ENCODE data around the gene COMMD6. TPM values are rescaled to one million over a fixed set of nuclear protein-coding genes. Genes with fewer than 3 reads are reported as not detected.

Gene COMMD6
- total RNA-seq, 1 donor from 2014 or later = 140 TPM

DNA sequence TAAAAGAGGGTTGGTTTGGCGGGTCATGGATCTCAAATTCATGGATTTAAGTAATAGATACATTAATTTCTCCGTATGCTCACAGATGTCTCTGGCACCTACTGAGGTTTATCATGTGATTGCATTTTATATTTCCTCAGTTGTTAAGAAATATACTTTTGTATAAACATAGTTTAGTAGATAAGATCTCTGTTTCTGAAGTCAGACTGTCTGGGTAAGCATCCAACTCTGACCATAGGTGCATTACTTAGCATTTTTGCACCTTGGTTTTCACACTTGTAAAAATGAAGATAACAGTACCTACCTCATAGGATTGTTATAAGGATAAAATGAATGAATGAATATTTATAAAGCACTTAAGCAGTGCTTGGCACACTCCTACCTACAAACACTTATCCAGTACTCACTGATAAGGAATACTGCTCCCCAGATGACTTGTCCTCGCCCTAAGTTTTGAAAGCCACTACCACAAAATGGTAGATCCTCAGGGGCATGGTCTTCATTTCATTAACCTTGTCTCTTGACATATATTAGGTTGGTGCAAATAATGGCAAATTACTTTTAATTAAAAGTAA lies 26.5 kb downstream of the COMMD6 start:
- peaks cover 4% of the 10 kb centered on the region for H3K9me3 Mint-ChIP-seq (ENCODE audit: low read depth)
- H3K27me3 Mint-ChIP-seq (ENCODE audit: low read depth) = no peaks in the 10 kb centered on the region
- no peak overlapping the region for H3K27ac Mint-ChIP-seq (ENCODE audit: unreplicated experiment)
- H3K4me1 Mint-ChIP-seq (ENCODE audit: low read depth) = peaks cover 2% of the 10 kb centered on the region
- DNase-seq (ENCODE audit: low spot score) = no peak
- no peaks in the 10 kb centered on the region for H3K36me3 Mint-ChIP-seq (ENCODE audit: low read depth)
- no peak overlapping the region for H3K4me3 Mint-ChIP-seq (ENCODE audit: unreplicated experiment)
- TF ChIP-seq CTCF (IDR thresholded peaks at IDR 0.05) = no peak

DNA sequence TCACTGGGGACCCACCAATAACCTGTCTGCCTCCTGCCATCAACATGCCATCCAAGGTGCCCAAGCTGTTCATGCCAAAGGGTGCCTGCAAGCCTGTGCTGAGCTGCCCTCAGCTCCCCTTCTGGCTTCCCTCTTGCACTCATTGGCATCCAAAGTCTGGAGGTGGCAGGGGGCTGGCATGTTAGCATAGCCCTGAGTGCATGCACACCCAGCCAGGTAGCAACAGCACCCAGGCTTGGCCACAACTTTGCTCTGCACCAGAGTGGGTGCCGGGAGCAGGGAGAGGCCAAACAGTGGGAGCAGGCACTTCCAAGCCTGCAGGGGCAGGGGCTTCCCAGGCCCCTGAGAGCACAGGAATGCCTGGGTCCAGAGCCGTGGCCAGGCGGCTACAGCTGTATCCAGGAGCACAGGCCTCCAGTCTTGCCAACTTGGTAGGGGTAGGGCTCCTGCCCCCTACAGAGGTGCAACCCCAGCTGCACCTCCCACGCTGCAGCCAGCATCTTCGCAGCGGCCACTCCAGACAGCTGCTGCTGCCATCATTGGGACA lies 29.6 kb downstream of the COMMD6 start:
- no peak for TF ChIP-seq CTCF (IDR thresholded peaks at IDR 0.05)
- Mint-ChIP-seq H3K27ac (ENCODE audit: unreplicated experiment) (no peak overlapping the region), H3K36me3 (ENCODE audit: low read depth) (no peaks in the 10 kb centered on the region), H3K27me3 (ENCODE audit: low read depth) (no peaks in the 10 kb centered on the region), H3K4me1 (ENCODE audit: low read depth) (no peaks in the 10 kb centered on the region), H3K9me3 (ENCODE audit: low read depth) (no peaks in the 10 kb centered on the region), H3K4me3 (ENCODE audit: unreplicated experiment) (no peak overlapping the region)
- DNase-seq (ENCODE audit: low spot score) = no peak

- no peaks in the 10 kb centered on the region for H3K27me3 Mint-ChIP-seq (ENCODE audit: low read depth)
- H3K9me3 Mint-ChIP-seq (ENCODE audit: low read depth) = no peaks in the 10 kb centered on the region
- H3K4me3 Mint-ChIP-seq (ENCODE audit: unreplicated experiment) = no peak overlapping the region
- no peak for DNase-seq (ENCODE audit: low spot score)
- no peaks in the 10 kb centered on the region for H3K36me3 Mint-ChIP-seq (ENCODE audit: low read depth)
- no peak for TF ChIP-seq CTCF (IDR thresholded peaks at IDR 0.05)
- no peaks in the 10 kb centered on the region for H3K4me1 Mint-ChIP-seq (ENCODE audit: low read depth)
- H3K27ac Mint-ChIP-seq (ENCODE audit: unreplicated experiment) = no peak overlapping the region
Observed at GRCh38 chr13:75507027-75508001, 30.3 kb downstream of the COMMD6 start.

GRCh38 chr13:75506018-75506417 lies 31.6 kb downstream of the COMMD6 start:
- no peak for TF ChIP-seq CTCF (IDR thresholded peaks at IDR 0.05)
- Mint-ChIP-seq H3K27ac (ENCODE audit: unreplicated experiment) (no peak overlapping the region), H3K9me3 (ENCODE audit: low read depth) (no peaks in the 10 kb centered on the region), H3K4me1 (ENCODE audit: low read depth) (no peaks in the 10 kb centered on the region), H3K27me3 (ENCODE audit: low read depth) (no peaks in the 10 kb centered on the region), H3K36me3 (ENCODE audit: low read depth) (no peaks in the 10 kb centered on the region), H3K4me3 (ENCODE audit: unreplicated experiment) (no peak overlapping the region)
- DNase-seq (ENCODE audit: low spot score) = no peak

GRCh38 chr13:75505327-75505726 lies 32.3 kb downstream of the COMMD6 start:
- DNase-seq (ENCODE audit: low spot score) = no peak
- H3K4me3 Mint-ChIP-seq (ENCODE audit: unreplicated experiment) = no peak overlapping the region
- no peaks in the 10 kb centered on the region for H3K4me1 Mint-ChIP-seq (ENCODE audit: low read depth)
- H3K9me3 Mint-ChIP-seq (ENCODE audit: low read depth) = no peaks in the 10 kb centered on the region
- no peaks in the 10 kb centered on the region for H3K27me3 Mint-ChIP-seq (ENCODE audit: low read depth)
- no peak for TF ChIP-seq CTCF (IDR thresholded peaks at IDR 0.05)
- H3K36me3 Mint-ChIP-seq (ENCODE audit: low read depth) = no peaks in the 10 kb centered on the region
- no peak overlapping the region for H3K27ac Mint-ChIP-seq (ENCODE audit: unreplicated experiment)
